ENCODE data around the gene ADGRG1.

- TF ChIP-seq CTCF (IDR thresholded peaks at IDR 0.05): no peak
- no peak for TF ChIP-seq POLR2AphosphoS5 (IDR thresholded peaks at IDR 0.05)
These were observed 1.3 kb downstream of the ADGRG1 start for GRCh38 chr16:57629516-57630406.

Data from transverse colon (tissue), 4 donors.